Measurements from ENCODE around the gene SCAMP4.

Gene SCAMP4

GRCh38 chr19:1942934-1943555 is 37.8 kb downstream of the SCAMP4 start:
- peak; percentile 7 for DNase-seq

- no peak for DNase-seq
These were observed 38.5 kb downstream of the SCAMP4 start for GRCh38 chr19:1943661-1944087.

- DNase-seq: peak; percentile 14
These were observed 39.1 kb downstream of the SCAMP4 start for GRCh38 chr19:1944088-1944915.

- no peak for DNase-seq
These were observed 39.8 kb downstream of the SCAMP4 start for GRCh38 chr19:1944916-1945561.

- peak; percentile 36 for DNase-seq
These were observed 40.7 kb downstream of the SCAMP4 start for GRCh38 chr19:1945899-1946298.

GRCh38 chr19:1947651-1948209 is 42.5 kb downstream of the SCAMP4 start:
- no peak for DNase-seq

- no peak for DNase-seq
These were observed 44.3 kb downstream of the SCAMP4 start for GRCh38 chr19:1949304-1950101.

GRCh38 chr19:1950640-1951039 is 45.4 kb downstream of the SCAMP4 start:
- DNase-seq: no peak

GRCh38 chr19:1952635-1953034 is 47.4 kb downstream of the SCAMP4 start:
- DNase-seq: peak; percentile 21

GRCh38 chr19:1953037-1953436 is 47.8 kb downstream of the SCAMP4 start:
- DNase-seq: no peak

- DNase-seq: no peak
These were observed 48.4 kb downstream of the SCAMP4 start for GRCh38 chr19:1953441-1954094.

- no peak for DNase-seq
These were observed 49.3 kb downstream of the SCAMP4 start for GRCh38 chr19:1954532-1954933.

- DNase-seq: no peak
These were observed 50.2 kb downstream of the SCAMP4 start for GRCh38 chr19:1955171-1956121.

- DNase-seq: no peak
These were observed 50.9 kb downstream of the SCAMP4 start for GRCh38 chr19:1956122-1956494.

- no peak for DNase-seq
These were observed 51.8 kb downstream of the SCAMP4 start for GRCh38 chr19:1956868-1957492.

- DNase-seq: no peak
These were observed 52.5 kb downstream of the SCAMP4 start for GRCh38 chr19:1957562-1958248.

GRCh38 chr19:1959928-1960589 is 54.9 kb downstream of the SCAMP4 start:
- DNase-seq: no peak

- DNase-seq: no peak
These were observed 56.0 kb downstream of the SCAMP4 start for GRCh38 chr19:1961000-1961883.
